A549 treated with AZD2906 at 1 μM for 4 hours (cell line): ENCODE measurements around the gene FRY. TPM values are rescaled to one million over a fixed set of nuclear protein-coding genes. Genes with fewer than 3 reads are reported as not detected.

Experiments used
- total RNA-seq: library from RNA; stranded (reverse); fragments of 200-300 nt; extraction: Qiagen RNA extraction; gene quantifications from 5 replicates; pipeline ENCODE4 v1.2.3, GENCODE V29; 2022

FRY gene
- 0.03 to 0.10 TPM (median 0.06 TPM) in 4 of 5 replicates, not detected in the other for total RNA-seq

DNA sequence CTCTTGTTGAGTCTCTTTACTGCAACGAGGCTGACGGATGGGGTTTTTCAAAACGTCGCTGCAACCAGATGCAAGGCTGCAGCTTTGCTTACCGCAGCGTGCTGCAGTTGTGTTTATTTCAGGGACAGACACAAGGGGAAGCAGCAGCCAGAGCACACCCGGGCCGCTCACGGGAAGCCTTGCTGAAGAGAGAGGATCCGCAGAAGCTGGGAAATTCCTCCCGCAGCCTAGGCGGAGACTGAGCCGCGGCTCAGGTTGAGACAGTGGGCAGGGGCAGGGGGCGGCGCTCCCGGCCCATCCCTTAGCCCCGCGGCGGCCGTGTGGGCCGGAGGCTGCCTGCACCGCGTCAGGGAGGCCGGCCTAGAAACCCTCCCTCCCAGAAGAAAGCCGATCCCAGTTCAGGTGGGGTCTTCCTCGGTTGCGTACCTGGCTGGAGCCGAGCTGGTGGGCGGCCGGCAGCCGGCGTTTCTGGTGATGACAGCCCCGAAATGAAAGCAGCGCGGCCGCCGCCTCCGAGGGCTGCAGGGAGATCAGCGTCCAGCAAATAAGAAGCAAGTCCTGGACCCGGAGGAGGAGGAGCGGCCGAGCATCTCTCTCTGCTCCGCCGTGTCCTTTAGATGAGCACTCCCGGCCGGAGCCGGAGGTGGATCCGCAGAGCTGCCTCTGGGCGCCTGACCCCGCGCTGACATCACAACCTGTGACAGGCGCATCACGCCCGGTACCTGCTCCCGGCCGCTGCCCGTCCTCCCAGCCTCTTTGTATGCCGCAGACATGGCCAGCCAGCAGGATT is at the start of gene FRY:
Gene FRY (plus strand): TSS at position 750 of the 790 bp plus-strand sequence. CDS start 22 bp downstream, at position 772.

DNA sequence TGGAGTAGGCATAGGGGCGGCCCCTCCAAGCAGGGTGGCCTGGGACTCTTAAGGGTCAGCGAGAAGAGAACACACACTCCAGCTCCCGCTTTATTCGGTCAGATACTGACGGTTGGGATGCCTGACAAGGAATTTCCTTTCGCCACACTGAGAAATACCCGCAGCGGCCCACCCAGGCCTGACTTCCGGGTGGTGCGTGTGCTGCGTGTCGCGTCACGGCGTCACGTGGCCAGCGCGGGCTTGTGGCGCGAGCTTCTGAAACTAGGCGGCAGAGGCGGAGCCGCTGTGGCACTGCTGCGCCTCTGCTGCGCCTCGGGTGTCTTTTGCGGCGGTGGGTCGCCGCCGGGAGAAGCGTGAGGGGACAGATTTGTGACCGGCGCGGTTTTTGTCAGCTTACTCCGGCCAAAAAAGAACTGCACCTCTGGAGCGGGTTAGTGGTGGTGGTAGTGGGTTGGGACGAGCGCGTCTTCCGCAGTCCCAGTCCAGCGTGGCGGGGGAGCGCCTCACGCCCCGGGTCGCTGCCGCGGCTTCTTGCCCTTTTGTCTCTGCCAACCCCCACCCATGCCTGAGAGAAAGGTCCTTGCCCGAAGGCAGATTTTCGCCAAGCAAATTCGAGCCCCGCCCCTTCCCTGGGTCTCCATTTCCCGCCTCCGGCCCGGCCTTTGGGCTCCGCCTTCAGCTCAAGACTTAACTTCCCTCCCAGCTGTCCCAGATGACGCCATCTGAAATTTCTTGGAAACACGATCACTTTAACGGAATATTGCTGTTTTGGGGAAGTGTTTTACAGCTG is 283.9 kb downstream of the FRY start, which contains the start of the genes BRCA2 and ZAR1L:
Gene BRCA2 (plus strand): TSS at position 271 of the 790 bp plus-strand sequence. CDS start 953 bp downstream, outside the sequence.
Gene ZAR1L (minus strand): TSS at position 126 of the 790 bp plus-strand sequence. CDS start 3,438 bp downstream, outside the sequence.

